WERI-Rb-1 (cell line): ENCODE measurements around the gene SLC4A5.

Experiments used
- DNase-seq: peaks from one replicate; pipeline ENCODE4 v3.0.0-alpha.2; 2020
- H3K27ac ChIP-seq: fragments of 250-450 bp; sonication (Bioruptor Pico); 2 replicates; pipeline ENCODE4 v1.5.1; 2020; ENCODE audit warnings: mild to moderate bottlenecking, moderate library complexity
- H3K27me3 ChIP-seq: fragments of 250-450 bp; sonication (Bioruptor Pico); 2 replicates; pipeline ENCODE4 v1.5.1; 2021; ENCODE audit warnings: mild to moderate bottlenecking, low read depth, moderate library complexity; ENCODE audit not compliant: insufficient read depth, severe bottlenecking
- H3K36me3 ChIP-seq: fragments of 250-450 bp; sonication (Bioruptor Pico); 2 replicates; pipeline ENCODE4 v1.5.1; 2020; ENCODE audit warnings: mild to moderate bottlenecking, moderate library complexity
- H3K4me3 ChIP-seq: 2 replicates; pipeline ENCODE4 v1.5.1; 2011; ENCODE audit warnings: low read depth, mild to moderate bottlenecking, control low read depth, low read length
- H3K9me3 ChIP-seq: fragments of 250-450 bp; sonication (Bioruptor Pico); 2 replicates; pipeline ENCODE4 v1.5.1; 2021; ENCODE audit warnings: mild to moderate bottlenecking, moderate library complexity; ENCODE audit not compliant: severe bottlenecking
- CTCF ChIP-seq: IDR thresholded peaks from 2 replicates; pipeline ENCODE4 v1.5.1; 2011; ENCODE audit warnings: low read depth, mild to moderate bottlenecking, control low read depth, inconsistent platforms, low read length

The SLC4A5 gene

GRCh38 chr2:74212702-74213410 lies 130.4 kb downstream of the SLC4A5 start:
- Histone ChIP-seq H3K27me3 (no peaks in the 10 kb centered on the region), H3K36me3 (peaks cover 89% of the 10 kb centered on the region), H3K27ac (no peak overlapping the region)

DNA sequence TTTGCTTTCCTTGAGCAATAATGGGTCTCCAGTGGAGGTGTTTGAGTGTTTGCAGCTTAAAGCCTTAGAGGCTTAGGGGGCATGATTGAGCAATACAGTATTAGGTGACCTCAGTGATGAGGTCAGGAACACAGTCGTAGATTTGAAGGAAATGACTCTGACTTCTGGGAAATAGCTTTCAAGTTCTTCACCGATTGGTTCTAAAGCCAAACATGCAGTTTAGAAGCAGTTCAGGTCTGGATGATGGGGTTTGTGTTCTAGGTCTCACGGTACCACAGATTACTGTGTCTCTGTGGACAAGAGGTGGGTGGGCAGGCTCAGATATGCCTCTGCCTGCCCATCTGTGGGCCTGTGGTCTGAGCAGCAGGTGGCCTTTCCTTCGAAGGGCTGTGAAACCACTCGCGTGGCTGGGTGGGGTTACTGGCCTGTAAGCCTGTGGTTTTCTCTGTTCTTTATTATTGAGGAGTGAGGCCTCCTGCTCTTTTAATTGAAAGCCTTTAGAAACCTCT lies 137.0 kb downstream of the SLC4A5 start:
- H3K27ac ChIP-seq: peak overlapping the region; percentile 45
- peaks cover 90% of the 10 kb centered on the region for H3K36me3 ChIP-seq
- peak; percentile 72 for DNase-seq
- no peaks in the 10 kb centered on the region for H3K9me3 ChIP-seq
- no peaks in the 10 kb centered on the region for H3K27me3 ChIP-seq
- no peak for TF ChIP-seq CTCF
- no peak overlapping the region for H3K4me3 ChIP-seq

More at GRCh38 chr2:74212702-74213410, 130.4 kb downstream of the SLC4A5 start:
- Histone ChIP-seq H3K9me3 (no peaks in the 10 kb centered on the region), H3K4me3 (no peak overlapping the region)
- no peak for TF ChIP-seq CTCF
- no peak for DNase-seq

DNA sequence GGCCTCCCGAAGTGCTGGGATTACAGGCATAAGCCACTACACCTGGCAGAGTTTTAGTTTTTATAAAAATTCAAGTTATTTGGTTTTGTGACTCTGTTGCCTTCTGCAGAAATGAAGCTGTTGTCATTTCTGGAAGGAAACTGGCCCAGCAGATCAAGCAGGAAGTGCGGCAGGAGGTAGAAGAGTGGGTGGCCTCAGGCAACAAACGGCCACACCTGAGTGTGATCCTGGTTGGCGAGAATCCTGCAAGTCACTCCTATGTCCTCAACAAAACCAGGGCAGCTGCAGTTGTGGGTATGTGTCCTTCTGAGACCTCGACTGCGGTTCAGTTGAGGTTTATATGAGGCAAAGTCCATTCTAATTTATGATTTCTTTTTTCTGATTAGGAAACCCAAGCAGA lies 137.6 kb downstream of the SLC4A5 start:
- peak overlapping the region; percentile 45 for H3K27ac ChIP-seq
- no peak overlapping the region for H3K4me3 ChIP-seq
- DNase-seq: peak; percentile 64

DNA sequence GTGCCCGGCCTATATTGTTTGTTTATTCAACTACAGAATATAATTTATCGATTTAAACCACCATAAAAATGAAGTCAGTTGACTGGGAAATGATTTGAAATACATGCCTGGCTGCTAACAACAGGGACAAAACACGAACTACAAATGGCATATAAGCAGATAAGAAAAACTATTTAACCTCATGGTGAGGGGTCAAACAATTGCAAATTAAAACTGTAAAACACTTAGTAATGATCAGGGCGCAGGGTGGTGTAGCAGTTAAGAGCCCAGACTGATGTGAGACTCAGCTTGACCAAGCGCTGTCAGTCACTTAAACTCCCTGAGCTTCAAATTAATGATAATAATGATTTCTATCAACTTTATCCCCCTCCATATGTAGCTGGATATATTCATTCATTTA lies 138.1 kb downstream of the SLC4A5 start:
- H3K4me3 ChIP-seq: no peak overlapping the region
- H3K27me3 ChIP-seq: no peaks in the 10 kb centered on the region
- DNase-seq: no peak
- peak overlapping the region; percentile 45 for H3K27ac ChIP-seq
- no peak for TF ChIP-seq CTCF
- H3K9me3 ChIP-seq: no peaks in the 10 kb centered on the region
- peaks cover 78% of the 10 kb centered on the region for H3K36me3 ChIP-seq

More for the DNA sequence above, 137.6 kb downstream of the SLC4A5 start:
- H3K36me3 ChIP-seq: peaks cover 83% of the 10 kb centered on the region
- TF ChIP-seq CTCF: no peak
- no peaks in the 10 kb centered on the region for H3K27me3 ChIP-seq
- no peaks in the 10 kb centered on the region for H3K9me3 ChIP-seq

DNA sequence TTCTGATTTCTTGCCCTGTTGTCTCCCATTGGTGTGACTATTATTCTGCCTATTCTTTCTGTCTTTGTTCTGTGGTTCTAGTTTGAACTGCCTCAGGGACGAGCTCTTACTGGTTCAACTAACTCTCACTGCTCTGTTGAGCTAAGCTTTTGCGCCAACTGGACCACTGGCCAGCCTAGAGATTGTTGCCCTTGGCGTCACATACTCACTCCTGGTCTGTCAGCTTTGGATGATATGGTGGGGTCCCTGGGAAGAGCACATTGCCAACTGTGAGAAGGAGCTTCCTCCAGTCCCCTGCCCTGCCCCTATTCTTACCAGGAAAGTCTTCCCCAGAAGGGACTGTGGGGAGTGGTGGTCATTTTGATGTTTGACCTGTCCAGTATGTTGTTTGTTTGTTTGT lies 138.8 kb downstream of the SLC4A5 start:
- H3K4me3 ChIP-seq: no peak overlapping the region
- H3K27ac ChIP-seq: peak overlapping the region; percentile 45
- no peaks in the 10 kb centered on the region for H3K27me3 ChIP-seq
- no peaks in the 10 kb centered on the region for H3K9me3 ChIP-seq
- no peak for DNase-seq
- peaks cover 75% of the 10 kb centered on the region for H3K36me3 ChIP-seq
- TF ChIP-seq CTCF: no peak
